ENCODE results near the gene LRIG1.

The LRIG1 gene

DNA sequence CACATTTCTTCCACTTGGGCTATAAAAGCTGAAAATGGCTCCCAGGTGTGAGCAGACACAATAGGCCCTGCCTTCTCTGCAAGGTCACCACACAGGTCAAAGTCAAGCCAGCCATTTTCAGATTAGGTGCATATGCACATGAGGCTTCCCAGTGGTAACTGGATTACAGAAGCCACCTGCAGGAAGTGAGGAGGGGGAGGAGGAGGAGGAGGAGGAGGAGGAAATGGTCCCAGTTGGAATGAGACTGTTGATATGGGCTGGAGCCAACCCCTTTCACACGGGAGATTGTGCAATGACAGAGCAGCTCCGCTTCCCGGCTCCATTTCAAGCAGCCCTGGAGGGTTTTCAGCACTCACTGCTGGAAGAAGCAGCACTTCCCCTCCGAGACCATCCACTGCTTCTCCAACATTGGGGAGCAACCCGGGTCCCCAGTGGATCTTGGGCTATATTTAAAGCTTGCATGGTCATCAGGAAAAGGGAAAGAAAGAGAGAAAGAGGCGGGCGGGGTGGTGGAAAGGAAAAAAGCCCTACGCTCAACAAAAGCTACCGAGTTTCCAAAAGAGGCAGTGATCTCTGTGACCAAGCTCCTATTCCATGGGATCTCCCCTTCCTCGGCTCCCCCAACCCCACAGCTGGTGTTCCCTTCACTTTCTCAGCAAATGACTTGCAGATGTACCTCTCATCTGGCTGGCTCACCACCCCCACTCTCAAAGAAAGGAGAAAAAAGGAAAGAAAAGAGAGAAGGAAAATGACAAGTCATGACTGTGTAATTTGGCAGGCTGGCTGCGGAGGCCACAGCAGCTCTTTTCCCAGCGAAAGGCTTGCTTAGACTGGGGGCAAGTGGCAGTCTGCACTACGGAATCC is 58.3 kb downstream of the LRIG1 start:
- Mint-ChIP-seq H3K36me3 (ENCODE audit: low read depth) (no peaks in the 10 kb centered on the region), H3K4me3 (no peak overlapping the region), H3K9me3 (no peaks in the 10 kb centered on the region), H3K27me3 (no peaks in the 10 kb centered on the region), H3K27ac (no peak overlapping the region), H3K4me1 (ENCODE audit: low read depth) (peaks cover 35% of the 10 kb centered on the region)
- intact Hi-C loops (cut with micrococcal nuclease): no loop called here

DNA sequence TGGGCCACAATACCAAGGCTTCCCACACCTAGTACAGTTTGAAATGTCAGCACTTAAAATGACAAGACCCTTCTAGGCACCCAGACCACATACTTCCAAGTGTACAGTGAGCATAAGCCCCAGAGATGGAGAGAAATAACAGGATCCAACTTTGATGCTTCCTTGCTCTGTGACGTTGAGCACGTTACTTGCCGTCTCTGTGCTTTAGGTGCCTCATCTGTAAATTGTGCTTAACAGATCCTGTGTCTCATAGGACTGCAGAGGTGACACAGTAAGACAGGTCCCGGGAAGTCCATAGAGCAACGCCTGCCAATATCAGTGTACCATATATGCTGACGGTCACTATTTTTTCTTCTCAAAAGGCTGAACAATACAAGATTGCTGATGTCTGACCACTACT is 59.1 kb downstream of the LRIG1 start:
- Mint-ChIP-seq H3K27ac (no peak overlapping the region), H3K27me3 (no peaks in the 10 kb centered on the region), H3K4me1 (ENCODE audit: low read depth) (peaks cover 35% of the 10 kb centered on the region), H3K36me3 (ENCODE audit: low read depth) (no peaks in the 10 kb centered on the region), H3K4me3 (no peak overlapping the region), H3K9me3 (no peaks in the 10 kb centered on the region)
- intact Hi-C loops (cut with micrococcal nuclease): no loop called here

GRCh38 chr3:66441129-66441528 is 59.7 kb downstream of the LRIG1 start:
- peaks cover 35% of the 10 kb centered on the region for H3K4me1 Mint-ChIP-seq (ENCODE audit: low read depth)

GRCh38 chr3:66439666-66440344 is 61.0 kb downstream of the LRIG1 start:
- intact Hi-C loops (cut with micrococcal nuclease): no loop called here
- H3K4me1 Mint-ChIP-seq (ENCODE audit: low read depth): peaks cover 35% of the 10 kb centered on the region

More at GRCh38 chr3:66441129-66441528, 59.7 kb downstream of the LRIG1 start:
- Mint-ChIP-seq H3K27me3 (no peaks in the 10 kb centered on the region), H3K36me3 (ENCODE audit: low read depth) (no peaks in the 10 kb centered on the region), H3K27ac (no peak overlapping the region), H3K4me3 (no peak overlapping the region), H3K9me3 (no peaks in the 10 kb centered on the region)
- intact Hi-C loops (cut with micrococcal nuclease): no loop called here

DNA sequence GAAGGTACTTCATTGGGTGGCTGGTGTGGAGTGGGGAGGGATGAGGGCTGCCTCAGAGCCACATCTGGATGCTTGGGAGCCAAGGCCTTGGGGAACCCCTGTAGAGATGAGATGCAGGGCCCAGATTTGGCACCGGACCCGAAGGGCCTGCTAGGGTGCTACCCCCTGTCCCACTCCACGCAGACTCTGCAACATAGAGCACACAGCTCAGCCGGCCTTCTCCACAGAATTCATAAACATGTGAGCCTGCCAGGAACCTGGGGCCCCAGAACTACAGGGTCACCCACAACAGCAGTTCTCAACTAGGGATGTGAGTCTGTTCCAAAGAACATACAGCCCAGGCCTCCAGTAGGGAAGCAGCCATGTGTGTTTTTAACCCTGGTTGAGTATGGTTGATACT is 62.8 kb downstream of the LRIG1 start:
- H3K36me3 Mint-ChIP-seq (ENCODE audit: low read depth): no peaks in the 10 kb centered on the region
- no peak overlapping the region for H3K4me3 Mint-ChIP-seq
- no peaks in the 10 kb centered on the region for H3K27me3 Mint-ChIP-seq
- H3K27ac Mint-ChIP-seq: no peak overlapping the region
- intact Hi-C loops (cut with micrococcal nuclease): no loop called here
- peaks cover 34% of the 10 kb centered on the region for H3K4me1 Mint-ChIP-seq (ENCODE audit: low read depth)
- H3K9me3 Mint-ChIP-seq: no peaks in the 10 kb centered on the region

More at GRCh38 chr3:66439666-66440344, 61.0 kb downstream of the LRIG1 start:
- no peaks in the 10 kb centered on the region for H3K27me3 Mint-ChIP-seq
- H3K4me3 Mint-ChIP-seq: peak overlapping the region; percentile 19
- no peak overlapping the region for H3K27ac Mint-ChIP-seq
- no peaks in the 10 kb centered on the region for H3K36me3 Mint-ChIP-seq (ENCODE audit: low read depth)
- H3K9me3 Mint-ChIP-seq: no peaks in the 10 kb centered on the region

DNA sequence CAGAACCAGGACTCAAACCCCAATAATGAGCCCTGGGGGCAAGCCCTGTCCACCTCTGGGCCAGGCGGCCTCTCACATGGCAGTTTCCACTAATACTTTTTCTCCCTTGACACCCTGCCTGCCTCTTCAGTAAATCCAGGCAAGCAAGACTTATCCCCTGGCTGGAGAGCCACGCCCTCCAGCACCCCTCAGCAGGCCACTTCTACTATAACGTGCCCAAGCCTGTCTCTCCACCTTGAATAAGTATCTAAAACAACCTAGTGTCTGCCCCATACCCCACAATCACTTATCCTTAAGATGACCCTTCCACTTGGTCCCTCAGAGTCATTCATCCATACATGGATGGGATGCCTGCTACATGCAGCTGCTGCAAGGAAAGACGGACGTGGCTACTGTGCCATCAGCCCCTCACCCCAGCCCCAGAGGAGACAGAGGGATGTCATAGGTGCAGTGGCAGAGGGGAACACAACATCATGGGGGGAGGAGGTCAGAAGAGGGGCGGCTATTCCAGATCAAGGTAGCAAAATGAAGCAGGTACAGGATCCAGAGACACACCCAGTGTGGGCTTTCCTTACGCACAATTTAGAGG is 63.4 kb downstream of the LRIG1 start:
- no peak overlapping the region for H3K4me3 Mint-ChIP-seq

DNA sequence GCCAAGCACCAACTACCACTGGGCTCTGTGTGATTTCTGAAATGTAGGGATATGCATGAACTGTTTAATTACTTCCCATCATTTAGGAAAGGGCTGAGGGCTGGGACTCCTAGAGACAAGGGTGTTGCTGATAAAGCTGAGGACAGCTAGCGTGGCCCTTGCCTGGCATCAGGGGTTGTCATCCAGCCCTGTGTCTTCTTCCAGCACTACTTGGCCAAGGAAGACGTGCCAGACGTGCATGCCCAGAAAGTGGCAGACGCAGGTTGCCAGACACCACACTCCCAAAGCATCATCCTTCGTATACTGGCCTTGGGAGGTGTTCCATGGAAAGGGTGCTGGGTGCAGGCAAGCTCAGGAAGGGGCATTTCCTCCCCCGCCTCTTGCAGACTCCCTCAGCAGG is 64.8 kb downstream of the LRIG1 start:
- Mint-ChIP-seq H3K4me1 (ENCODE audit: low read depth) (peaks cover 25% of the 10 kb centered on the region), H3K4me3 (no peak overlapping the region), H3K36me3 (ENCODE audit: low read depth) (no peaks in the 10 kb centered on the region), H3K27me3 (no peaks in the 10 kb centered on the region), H3K9me3 (no peaks in the 10 kb centered on the region), H3K27ac (no peak overlapping the region)
- intact Hi-C loops (cut with micrococcal nuclease): no loop called here

More for the DNA sequence above, 63.4 kb downstream of the LRIG1 start:
- no peaks in the 10 kb centered on the region for H3K27me3 Mint-ChIP-seq
- H3K36me3 Mint-ChIP-seq (ENCODE audit: low read depth): no peaks in the 10 kb centered on the region
- intact Hi-C loops (cut with micrococcal nuclease): no loop called here
- no peak overlapping the region for H3K27ac Mint-ChIP-seq
- H3K9me3 Mint-ChIP-seq: no peaks in the 10 kb centered on the region
- peaks cover 28% of the 10 kb centered on the region for H3K4me1 Mint-ChIP-seq (ENCODE audit: low read depth)

- Mint-ChIP-seq H3K27me3 (no peaks in the 10 kb centered on the region), H3K4me1 (ENCODE audit: low read depth) (peaks cover 15% of the 10 kb centered on the region), H3K27ac (no peak overlapping the region), H3K36me3 (ENCODE audit: low read depth) (no peaks in the 10 kb centered on the region), H3K9me3 (no peaks in the 10 kb centered on the region), H3K4me3 (no peak overlapping the region)
- intact Hi-C loops (cut with micrococcal nuclease): no loop called here
Measured at GRCh38 chr3:66434726-66435125, 66.1 kb downstream of the LRIG1 start.

DNA sequence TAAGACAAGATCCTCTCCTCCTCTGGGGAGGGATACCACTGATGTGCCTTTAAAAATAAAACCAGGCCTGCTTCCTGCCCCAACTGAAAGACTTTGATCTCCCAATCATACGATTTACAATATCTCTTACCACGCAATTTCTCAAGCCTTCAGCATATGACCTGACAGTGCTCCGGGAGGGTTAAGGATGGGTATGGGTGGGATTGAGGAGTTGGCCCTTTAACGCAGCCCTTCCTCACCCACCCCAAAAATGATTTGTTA is 67.4 kb downstream of the LRIG1 start:
- intact Hi-C loops (cut with micrococcal nuclease): no loop called here
- Mint-ChIP-seq H3K4me1 (ENCODE audit: low read depth) (peaks cover 13% of the 10 kb centered on the region), H3K36me3 (ENCODE audit: low read depth) (no peaks in the 10 kb centered on the region), H3K9me3 (no peaks in the 10 kb centered on the region), H3K4me3 (no peak overlapping the region), H3K27ac (no peak overlapping the region), H3K27me3 (no peaks in the 10 kb centered on the region)

DNA sequence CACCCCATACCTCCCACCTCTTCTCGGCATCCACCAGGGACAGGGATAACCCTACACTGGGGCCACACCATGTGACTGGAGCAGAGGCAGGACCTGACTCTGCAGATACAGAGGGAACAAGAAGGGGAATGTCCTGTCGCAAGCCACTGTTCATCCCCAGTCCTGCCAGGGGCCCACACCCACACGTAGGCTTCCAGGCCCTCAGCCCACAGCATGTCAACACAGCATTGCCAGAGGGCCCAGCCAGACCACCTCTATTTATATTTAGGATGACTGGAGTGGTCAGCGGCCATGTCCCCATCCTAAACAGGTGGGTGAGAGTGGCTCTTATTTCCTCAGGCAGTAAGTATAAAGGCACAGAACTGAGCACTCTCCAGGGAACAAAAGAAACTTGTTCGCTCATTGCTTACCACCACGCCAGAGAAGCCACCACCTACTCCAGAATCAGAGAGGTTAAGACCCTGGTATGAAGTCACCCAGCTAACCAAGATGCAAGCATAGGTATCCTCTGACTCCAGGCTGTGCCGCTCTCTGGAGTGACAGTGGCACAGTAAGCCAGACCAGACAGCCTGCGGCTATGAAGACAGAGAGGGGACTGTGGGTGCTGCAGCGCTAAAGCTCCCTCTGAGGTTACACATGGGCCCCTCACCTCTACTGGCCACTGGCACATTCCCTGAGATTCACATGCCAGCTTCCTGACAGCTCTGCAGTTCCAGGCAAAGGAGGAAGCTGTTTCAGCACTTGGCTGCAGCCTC is 67.9 kb downstream of the LRIG1 start:
- H3K4me1 Mint-ChIP-seq (ENCODE audit: low read depth): peaks cover 13% of the 10 kb centered on the region

GRCh38 chr3:66432041-66432766 is 68.6 kb downstream of the LRIG1 start:
- no peak overlapping the region for H3K4me3 Mint-ChIP-seq
- H3K9me3 Mint-ChIP-seq: no peaks in the 10 kb centered on the region
- no peak overlapping the region for H3K27ac Mint-ChIP-seq
- no peaks in the 10 kb centered on the region for H3K27me3 Mint-ChIP-seq
- peaks cover 13% of the 10 kb centered on the region for H3K4me1 Mint-ChIP-seq (ENCODE audit: low read depth)
- H3K36me3 Mint-ChIP-seq (ENCODE audit: low read depth): no peaks in the 10 kb centered on the region
- intact Hi-C loops (cut with micrococcal nuclease): no loop called here

More for the DNA sequence above, 67.9 kb downstream of the LRIG1 start:
- Mint-ChIP-seq H3K27me3 (no peaks in the 10 kb centered on the region), H3K36me3 (ENCODE audit: low read depth) (no peaks in the 10 kb centered on the region), H3K4me3 (no peak overlapping the region), H3K9me3 (no peaks in the 10 kb centered on the region), H3K27ac (no peak overlapping the region)
- intact Hi-C loops (cut with micrococcal nuclease): no loop called here

- no peaks in the 10 kb centered on the region for H3K27me3 Mint-ChIP-seq
- H3K27ac Mint-ChIP-seq: no peak overlapping the region
- H3K4me1 Mint-ChIP-seq (ENCODE audit: low read depth): peaks cover 13% of the 10 kb centered on the region
- intact Hi-C loops (cut with micrococcal nuclease): no loop called here
- H3K9me3 Mint-ChIP-seq: no peaks in the 10 kb centered on the region
- no peak overlapping the region for H3K4me3 Mint-ChIP-seq
- H3K36me3 Mint-ChIP-seq (ENCODE audit: low read depth): no peaks in the 10 kb centered on the region
Measured at GRCh38 chr3:66431494-66431893, 69.3 kb downstream of the LRIG1 start.

GRCh38 chr3:66430876-66431275 is 69.9 kb downstream of the LRIG1 start:
- Mint-ChIP-seq H3K27ac (no peak overlapping the region), H3K4me3 (no peak overlapping the region), H3K4me1 (ENCODE audit: low read depth) (peaks cover 13% of the 10 kb centered on the region), H3K36me3 (ENCODE audit: low read depth) (no peaks in the 10 kb centered on the region), H3K9me3 (no peaks in the 10 kb centered on the region), H3K27me3 (no peaks in the 10 kb centered on the region)
- intact Hi-C loops (cut with micrococcal nuclease): no loop called here
